ENCODE data around the gene RASA2.
"Not testable (repeated sequence)": the region's sequence is repeated elsewhere in the genome, so short reads cannot be mapped to it uniquely, and the experiment has no call there.

Gene RASA2

DNA sequence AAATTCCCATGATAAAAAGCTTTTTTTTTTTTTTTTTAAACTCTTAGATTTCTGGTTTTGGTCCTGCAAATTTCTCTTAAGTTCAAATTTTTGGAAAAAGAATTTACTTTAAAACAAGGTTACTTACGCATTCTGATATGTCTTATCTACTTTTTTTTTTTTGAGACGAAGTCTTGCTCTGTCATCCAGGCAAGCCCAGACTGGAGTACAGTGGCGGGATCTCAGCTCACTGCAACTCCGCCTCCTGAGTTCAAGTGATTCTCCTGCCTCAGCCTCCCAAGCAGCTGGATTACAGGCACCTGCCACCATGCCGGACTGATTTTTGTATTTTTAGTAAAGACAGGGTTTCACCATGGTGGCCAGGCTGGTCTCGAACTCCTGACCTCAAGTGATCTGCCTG lies 83.2 kb downstream of the RASA2 start:
- DNase-seq (ENCODE audit: low read depth in 1 of 2, low spot score in 1 of 2), result no peak

DNA sequence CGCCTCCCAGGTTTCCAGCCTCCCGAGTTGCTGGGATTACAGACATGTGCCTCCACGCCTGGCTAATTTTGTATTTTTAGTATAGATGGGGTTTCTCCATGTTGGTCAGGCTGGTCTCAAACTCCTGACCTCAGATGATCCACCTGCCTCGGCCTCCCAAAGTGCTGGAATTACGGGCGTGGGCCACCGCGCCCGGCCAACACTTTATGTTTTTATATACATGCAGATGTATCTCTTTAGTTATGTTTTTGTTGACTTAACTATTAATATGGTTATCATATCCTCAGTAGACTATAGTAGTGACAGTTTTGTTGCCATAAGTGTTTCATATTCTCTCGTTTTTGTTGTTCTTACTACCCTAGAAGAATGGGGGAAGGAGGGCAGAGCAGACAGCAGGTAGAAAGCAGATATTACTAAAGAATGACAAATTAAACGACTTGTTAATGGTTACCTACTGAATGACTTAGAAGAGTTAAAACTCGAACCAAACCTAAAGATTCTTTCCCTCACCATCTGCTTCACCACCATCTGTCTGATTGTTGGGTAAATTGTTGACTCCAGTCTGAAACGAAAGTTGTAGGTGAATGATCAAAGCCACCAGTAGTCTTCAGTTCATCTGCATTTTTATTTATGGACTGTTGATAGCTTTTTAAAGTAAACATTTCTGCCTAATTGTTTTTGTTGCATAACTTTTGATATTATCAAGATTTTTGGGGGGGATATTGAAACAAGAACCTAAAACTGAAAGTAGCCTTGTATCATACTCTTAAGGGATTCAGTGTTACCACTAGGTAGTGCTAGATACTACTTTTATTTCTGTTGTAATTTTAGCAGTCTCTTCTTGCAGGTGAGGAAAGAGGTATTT lies 89.3 kb downstream of the RASA2 start:
- no peak for DNase-seq (ENCODE audit: low read depth in 1 of 2, low spot score in 1 of 2)

DNA sequence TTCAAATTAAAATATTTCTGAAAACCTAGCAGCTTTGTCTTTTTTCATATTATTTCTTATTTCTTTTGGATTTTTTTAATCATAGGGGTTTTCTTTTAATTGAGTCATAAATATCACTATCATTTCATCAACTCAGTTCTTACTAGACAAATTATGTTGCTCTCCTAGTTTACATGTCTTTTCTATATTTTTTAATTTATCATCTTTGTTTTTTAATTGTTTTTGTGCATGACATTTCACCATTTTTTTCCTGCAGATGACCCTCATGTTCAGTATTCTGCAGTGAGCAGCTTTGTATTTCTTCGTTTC lies 89.9 kb downstream of the RASA2 start:
- no peak for DNase-seq (ENCODE audit: low read depth in 1 of 2, low spot score in 1 of 2)

DNA sequence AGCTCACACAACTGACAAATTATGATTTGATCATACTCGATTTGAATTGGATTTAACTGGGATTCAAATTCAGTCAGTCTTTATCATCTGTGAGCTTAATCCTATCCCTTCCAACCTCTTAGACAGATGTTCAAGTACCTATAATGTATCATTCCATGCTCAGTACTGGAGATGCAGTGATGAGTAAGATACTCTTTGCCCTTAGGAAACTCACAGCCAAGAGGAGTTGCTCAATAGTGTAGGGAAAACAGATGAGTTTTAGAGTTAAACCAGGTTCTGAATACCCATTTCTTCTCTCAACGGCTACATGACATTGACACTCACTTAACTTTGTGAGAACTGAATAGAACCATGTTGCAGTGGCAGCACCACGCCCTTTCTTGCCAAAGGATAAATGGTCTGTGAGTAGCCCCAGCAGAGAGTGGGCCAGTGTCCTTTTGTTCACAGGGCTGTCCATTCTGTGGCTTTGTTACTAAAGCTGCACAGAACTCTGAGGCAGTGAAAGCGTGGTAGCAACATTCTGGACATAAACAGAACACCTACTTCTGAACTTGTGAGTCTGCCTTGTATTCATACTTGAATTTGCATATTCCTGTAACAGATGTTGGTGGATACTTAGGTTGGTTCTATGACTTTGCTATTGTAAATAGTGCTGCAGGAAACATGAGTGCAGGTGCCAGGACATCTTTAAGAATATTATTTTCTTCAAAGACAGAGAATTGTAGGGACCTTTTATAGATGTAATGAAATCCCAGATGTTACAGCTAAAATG lies 91.6 kb downstream of the RASA2 start:
- DNase-seq (ENCODE audit: low read depth in 1 of 2, low spot score in 1 of 2), result no peak

DNA sequence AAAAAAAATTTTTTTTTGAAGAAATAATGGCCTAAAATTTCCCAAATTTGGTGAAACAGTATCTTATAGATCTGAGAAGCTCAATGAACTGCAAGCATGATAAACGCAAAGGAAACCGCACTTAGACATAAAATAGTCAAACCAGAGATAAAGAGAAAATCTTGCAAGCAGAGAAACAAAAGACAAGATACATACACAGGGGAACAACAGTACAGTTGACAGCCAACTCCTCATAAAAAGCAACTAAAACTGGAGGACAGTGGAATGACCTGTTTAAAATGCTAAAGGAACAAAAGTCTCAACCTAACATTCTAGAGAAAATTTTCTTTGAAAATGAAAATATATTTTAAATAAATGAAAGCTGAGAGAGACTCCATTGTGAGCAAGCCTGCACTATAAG lies 107.5 kb downstream of the RASA2 start:
- DNase-seq (ENCODE audit: low read depth in 1 of 2, low spot score in 1 of 2), result no peak

DNA sequence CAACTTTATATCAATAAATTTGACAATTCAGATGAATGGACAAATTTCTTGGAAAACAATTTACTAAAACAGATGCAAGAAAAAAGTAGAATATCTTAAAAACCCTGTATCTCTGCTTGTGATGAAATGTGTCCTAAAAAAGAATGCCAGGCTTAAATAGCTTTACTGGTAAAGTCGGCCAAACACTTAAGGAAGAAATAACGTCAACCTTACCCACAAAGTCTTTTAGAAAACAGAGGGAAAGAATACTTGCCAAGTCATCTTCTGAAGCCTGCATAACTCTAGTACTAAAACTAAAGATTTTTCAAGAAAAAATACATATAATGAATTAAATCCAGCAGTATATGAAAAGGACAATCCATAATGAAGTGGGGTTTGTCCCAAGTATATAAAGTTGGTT lies 111.1 kb downstream of the RASA2 start:
- no peak for DNase-seq (ENCODE audit: low read depth in 1 of 2, low spot score in 1 of 2)

DNA sequence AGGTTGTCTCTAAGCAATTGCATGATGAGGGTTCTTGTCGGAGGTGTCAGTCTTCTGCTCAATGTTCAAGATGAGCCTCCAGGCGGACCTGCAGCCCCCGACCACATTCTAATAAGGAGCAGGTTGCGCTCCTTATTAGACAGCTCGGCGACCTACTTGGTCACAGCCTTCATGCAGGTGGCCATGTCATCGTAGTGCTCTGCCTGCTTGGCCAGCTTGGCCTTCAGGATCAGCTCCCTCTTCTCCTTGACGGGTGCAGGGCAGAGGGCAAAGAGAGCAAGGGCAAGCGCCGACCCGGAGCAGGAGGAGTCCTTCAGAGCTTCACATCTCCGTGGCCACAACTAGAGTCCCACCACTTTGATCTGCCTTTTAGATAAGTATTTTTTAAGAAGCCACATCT lies 113.5 kb downstream of the RASA2 start:
- no peak for DNase-seq (ENCODE audit: low read depth in 1 of 2, low spot score in 1 of 2)

DNA sequence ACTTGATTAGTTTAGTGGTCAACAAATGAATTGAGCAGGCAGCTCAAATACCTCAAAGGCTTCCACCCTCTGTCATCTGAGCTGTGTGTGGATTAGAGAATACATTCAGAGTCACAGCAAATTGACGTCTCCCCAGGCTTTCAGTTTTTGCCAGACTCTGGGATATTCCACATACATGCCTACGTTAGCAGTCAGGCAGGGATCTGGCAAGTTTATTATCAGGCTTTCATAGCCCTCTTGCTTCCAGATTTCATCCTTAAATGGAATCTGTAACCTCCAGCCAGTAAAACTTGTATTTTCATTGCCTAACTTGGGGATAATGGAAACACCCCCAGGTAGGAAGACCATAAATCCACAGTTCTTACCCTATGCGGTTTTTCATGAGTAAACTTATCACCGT lies 115.9 kb downstream of the RASA2 start:
- no peak for DNase-seq (ENCODE audit: low read depth in 1 of 2, low spot score in 1 of 2)

DNA sequence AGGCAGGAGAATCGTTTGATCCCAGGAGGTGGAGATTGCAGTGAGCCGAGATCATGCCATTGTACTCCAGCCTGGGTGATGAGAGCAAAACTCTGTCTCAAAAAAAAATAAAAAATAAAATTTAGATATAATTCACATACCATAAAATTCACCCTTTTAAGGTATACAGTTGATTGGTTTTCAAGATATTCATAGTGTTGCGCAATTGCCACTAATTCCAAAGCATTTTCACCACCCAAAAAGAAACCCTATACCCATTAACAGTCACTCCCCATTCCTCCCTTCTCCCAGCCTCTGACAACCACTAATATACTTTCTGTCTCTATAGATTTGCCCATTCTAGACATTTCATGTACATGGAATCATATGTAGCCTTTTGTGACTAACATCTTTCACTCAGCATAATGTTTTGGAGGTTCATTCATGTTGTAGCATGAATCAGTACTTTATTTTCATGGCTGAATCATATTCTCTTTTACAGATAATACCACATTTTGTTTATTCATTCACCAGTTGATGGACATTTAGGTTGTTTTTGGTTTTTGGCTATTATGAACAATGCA lies 116.7 kb downstream of the RASA2 start:
- no peak for DNase-seq (ENCODE audit: low read depth in 1 of 2, low spot score in 1 of 2)

DNA sequence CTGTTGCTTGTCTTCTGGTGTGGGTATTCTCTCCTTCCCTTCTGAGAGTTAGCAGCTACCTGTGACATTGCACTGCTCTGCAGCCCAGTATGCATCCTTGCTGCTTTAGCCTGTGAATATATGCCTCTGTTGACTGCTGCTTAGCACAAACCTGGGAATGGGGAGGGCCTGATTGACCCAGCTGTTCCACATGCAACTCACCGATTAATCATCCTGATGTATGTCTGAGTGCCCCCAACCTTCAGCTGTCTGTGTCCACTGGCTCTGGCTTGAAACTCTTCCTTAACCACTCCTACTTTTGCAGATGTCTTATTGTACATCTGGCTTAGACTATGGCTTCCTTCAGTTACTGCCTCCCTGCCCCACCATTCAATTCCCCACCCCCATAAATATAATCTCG lies 119.1 kb downstream of the RASA2 start:
- DNase-seq (ENCODE audit: low read depth in 1 of 2, low spot score in 1 of 2), result no peak

DNA sequence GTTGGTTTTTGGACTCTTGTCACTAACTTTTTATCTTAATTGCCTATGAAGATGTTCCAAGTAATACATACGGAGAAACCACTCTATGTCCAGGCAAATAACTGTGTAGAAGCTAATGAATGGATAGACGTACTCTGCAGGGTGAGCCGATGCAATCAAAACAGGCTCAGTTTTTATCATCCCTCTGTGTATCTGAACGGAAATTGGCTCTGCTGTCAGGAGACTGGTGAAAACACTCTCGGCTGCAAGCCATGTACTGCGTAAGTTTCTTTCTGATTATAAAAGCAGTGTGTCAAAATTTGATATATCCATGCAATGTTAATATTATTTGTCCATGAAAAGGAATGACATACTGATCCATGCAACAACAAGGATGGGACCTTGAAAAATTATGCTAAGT lies 121.6 kb downstream of the RASA2 start:
- no peak for DNase-seq (ENCODE audit: low read depth in 1 of 2, low spot score in 1 of 2)

DNA sequence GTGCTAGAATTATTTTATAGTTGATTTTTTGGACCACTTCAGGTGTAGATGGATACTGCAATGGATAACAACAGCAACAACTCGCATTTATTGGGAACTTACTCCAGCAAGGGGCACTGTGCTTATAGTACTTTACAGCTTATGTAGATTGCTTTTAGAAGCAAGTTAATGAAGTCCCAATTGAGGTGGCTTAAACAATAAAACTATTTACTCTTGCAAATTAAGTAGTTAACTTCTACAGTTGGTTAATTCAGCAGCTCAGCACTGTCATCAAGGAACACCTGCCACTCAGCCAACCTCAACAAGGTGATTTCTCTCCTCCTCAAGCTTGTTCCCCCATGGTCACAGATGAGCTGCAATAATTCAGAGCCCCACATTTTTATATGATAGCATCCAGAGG lies 124.1 kb downstream of the RASA2 start:
- no peak for DNase-seq (ENCODE audit: low read depth in 1 of 2, low spot score in 1 of 2)

DNA sequence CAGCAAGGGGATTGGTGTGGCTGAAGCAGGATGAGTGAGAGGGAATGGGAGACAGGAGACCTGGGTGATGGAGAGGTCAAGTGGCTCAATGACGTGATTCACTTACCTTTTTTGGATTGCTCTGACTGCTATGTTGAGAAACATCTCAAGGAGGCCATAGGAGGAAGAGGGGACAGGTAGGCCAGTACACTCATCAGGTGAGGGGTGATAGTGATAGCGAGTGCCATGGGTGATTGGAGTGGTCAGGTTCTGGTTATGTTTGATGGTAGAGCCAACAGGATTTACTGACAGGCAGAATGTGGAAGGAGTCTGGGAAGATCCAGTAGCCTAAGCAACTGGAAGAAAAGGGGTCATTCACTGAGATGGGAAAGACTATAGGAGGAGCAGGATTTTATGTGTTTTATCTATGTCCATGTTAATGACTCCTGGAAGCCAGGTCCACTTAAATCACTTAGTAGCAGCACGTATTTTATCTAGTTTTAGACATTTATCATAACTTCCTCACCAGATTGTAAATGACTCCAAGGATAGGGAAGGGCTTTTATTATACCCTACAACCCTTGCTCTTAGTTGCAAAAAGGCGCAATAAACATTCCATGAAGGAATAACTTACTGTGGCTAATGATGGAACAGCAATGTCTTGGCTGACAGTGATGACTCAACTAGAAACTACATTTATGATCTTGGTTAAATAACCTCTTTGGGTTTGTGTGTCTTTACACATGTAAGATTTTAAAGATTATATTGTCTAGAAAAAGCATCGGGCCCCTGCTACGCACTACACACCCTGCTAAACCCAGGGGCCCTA lies 131.5 kb downstream of the RASA2 start:
- no peak for DNase-seq (ENCODE audit: low read depth in 1 of 2, low spot score in 1 of 2)

DNA sequence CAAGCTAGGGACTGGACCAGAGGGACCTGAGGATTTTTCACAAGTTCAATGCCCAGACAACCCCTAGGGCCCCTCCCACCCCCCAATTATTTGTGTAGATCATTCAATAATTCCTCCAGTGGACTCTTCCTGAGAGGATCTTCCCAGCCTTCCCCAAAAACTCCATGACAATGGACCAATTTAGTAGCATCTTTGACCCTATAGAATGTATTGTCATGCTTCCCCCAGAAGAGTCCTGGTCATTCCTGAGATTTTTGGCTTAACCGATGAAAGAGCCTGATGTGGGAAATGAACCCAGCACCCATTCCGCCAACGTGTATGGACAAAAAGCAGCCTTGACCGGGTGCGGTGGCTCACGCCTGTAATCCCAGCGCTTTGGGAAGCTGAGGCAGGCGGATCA lies 132.1 kb downstream of the RASA2 start:
- DNase-seq (ENCODE audit: low read depth in 1 of 2, low spot score in 1 of 2), result no peak

DNA sequence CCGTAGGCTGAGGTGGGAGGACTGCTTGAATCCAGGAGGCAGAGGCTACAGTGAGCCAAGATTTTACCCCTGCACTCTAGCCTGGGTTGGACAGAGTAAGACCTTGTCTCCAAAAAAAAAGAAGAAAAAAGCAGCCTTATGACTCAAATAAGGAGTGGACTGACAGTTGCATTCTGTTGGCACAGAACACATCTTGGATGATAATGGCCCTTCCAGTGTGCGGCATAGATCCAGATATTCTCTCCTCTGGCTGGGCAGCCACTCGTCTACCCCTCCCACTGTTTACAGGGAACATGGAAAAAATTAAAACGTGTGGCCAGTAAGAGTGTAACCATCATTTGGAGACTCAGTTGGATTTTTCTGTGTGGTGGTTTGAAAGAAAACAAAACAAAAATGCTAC lies 132.6 kb downstream of the RASA2 start:
- no peak for DNase-seq (ENCODE audit: low read depth in 1 of 2, low spot score in 1 of 2)

DNA sequence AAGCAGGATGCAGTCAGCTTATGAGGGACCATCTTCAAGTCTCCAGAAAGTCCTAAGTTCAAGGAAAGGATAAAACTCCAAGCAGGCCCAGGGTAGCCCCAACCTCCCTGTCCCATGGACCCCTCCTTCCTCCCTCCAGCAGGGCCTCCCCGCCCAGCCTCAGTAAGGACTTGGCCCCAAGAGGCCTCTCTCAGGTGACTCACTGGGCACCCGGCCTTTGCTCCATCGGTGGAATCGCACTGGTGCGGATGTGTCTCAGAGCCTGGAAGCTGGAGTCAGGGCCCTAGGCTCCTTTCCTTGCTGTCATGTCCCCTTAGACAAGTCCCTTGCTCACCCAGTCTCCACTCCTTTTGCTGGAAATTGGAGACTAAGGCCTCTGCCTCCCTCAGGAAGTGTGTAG lies 136.9 kb downstream of the RASA2 start:
- no peak for DNase-seq (ENCODE audit: low read depth in 1 of 2, low spot score in 1 of 2)

DNA sequence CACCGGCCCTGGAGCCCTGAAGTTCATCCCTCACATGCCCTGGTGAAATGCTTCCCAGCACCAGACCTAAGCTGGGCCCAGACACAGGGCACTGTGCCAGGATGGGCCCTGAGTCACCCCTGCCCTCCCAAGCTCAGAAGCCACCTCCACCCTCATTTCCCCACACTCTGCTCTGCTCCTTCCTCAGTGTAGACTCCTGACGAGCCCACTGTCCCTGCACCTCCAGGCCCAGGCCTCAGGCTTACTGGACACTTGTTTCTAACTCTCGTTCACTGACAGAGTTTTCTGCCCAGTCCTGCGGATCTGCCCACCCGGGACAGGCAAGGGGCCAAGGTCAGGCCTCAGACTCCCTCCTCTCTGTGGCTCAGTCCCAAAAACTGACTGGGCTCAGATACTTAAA lies 138.7 kb downstream of the RASA2 start:
- no peak for DNase-seq (ENCODE audit: low read depth in 1 of 2, low spot score in 1 of 2)

DNA sequence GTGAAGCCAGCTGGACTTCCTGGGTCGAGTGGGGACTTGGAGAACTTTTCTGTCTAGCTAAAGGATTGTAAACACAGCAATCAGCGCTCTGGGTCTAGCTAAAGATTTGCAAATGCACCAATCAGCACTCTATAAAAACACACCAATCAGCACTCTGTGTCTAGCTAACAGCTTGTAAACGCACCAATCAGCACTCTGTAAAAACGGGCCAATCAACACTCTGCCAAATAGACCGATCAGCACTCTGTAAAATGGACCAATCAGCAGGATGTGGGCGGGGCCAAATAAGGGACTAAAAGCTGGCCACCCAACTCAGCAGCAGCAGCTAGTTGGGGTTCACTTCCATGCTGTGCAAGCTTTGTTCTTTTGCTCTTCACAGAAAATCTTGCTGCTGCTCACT lies 141.5 kb downstream of the RASA2 start:
- DNase-seq (ENCODE audit: low read depth in 1 of 2, low spot score in 1 of 2), result not testable (repeated sequence)

DNA sequence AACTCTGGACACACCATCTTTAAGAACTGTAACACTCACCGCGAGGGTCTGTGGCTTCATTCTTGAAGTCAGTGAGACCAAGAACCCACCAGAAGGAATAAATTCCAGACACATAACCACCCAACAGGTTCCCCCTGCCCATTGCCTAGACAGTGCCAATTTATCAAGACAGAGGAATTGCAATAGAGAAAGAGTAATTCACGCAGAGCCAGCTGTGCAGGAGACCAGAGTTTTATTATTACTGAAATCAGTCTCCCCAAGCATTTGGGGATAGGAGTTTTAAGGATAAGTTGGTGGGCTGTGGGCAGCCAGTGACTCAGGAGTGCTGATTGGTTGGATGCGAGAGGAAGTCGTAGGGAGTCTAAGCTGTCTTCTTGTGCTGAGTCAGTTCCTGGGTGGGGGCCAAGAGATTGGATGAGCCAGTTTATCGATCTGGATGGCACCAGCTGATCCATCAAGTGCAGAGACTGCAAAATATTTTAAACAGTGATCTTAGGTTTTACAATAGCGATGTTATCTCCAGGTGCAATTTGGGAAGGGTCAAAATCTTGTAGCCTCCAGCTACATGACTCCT lies 142.1 kb downstream of the RASA2 start:
- not testable (repeated sequence) for DNase-seq (ENCODE audit: low read depth in 1 of 2, low spot score in 1 of 2)

DNA sequence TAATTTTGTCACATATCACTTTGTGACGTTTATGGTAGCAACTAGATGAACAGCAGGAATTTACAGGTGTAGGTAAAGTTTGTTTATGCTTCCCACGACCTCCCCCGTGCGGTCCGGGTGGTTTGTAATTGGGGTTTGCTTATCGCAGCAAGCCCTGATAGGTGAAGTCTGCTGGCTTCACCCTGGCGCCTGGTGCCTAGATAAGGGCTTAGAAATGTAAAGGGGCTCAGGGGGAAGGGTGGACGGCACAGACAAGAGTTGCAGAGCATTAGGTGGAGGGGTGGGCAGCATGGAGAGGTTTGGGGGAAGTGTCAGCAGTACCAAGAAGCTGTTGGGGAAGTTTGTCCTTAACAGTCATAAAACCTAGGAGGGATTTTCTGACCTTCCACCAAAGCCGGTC lies 143.1 kb downstream of the RASA2 start:
- no peak for DNase-seq (ENCODE audit: low read depth in 1 of 2, low spot score in 1 of 2)

DNA sequence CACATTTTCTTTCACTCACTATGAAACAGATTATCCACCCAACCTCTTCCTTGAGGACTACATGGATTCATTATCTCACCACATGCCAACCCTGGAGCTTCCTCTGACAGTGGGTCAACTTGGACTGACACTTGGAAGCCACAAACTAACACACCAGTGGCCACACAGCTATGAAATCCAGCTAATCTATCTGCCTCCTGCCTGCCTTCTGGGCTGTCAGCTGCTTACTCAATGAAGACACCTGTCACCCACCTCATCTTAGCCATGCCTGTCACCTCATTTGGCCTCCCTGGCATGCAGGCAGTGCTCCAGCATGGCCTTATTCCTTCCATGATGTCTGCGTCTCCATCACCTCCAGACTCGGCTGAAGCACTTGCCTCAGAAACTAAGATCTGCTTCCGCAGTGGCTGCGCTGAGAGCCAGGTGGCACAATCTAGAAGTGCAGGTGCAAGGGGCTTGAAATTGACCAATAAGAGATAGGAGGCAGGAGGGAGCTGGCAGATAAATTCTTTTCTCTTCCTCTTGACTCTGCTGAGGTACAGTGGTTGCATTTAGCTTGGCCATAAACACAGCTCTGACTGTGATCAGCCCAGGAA lies 146.1 kb downstream of the RASA2 start:
- DNase-seq (ENCODE audit: low read depth in 1 of 2, low spot score in 1 of 2), result no peak

All from activated CD4-positive, alpha-beta T cell treated with anti-CD3 and anti-CD28 coated beads, Interleukin-2, amount 50 U/mL, for 24 hours (primary cell).